ENCODE measurements around the gene DHRS2.

DNA sequence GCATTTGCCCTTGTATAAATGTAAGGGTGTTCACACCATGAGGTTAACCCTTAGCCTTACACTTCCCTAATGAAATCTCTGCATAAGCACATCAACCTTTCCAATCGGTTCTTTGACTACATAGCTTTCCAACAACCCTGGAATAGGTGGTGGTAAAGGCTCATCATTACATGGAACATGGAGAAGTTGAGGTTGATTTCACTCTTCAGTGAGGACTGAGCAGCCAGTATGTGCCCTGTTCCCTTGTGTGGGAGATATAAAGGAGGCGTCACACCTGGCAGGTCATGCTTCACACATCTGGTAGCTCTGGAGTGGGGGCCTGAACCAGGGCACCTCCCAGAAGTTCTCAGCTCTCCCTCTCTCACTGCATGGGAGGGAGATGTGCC is 35.8 kb upstream of the DHRS2 start:
- TF ChIP-seq, protein P1, sequence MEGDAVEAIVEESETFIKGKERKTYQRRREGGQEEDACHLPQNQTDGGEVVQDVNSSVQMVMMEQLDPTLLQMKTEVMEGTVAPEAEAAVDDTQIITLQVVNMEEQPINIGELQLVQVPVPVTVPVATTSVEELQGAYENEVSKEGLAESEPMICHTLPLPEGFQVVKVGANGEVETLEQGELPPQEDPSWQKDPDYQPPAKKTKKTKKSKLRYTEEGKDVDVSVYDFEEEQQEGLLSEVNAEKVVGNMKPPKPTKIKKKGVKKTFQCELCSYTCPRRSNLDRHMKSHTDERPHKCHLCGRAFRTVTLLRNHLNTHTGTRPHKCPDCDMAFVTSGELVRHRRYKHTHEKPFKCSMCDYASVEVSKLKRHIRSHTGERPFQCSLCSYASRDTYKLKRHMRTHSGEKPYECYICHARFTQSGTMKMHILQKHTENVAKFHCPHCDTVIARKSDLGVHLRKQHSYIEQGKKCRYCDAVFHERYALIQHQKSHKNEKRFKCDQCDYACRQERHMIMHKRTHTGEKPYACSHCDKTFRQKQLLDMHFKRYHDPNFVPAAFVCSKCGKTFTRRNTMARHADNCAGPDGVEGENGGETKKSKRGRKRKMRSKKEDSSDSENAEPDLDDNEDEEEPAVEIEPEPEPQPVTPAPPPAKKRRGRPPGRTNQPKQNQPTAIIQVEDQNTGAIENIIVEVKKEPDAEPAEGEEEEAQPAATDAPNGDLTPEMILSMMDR (IDR thresholded peaks at IDR 0.05), result no peak
- TF ChIP-seq EZH2 (IDR thresholded peaks at IDR 0.05; ENCODE audit: borderline replicate concordance, insufficient read depth, low read depth, low read length, poor library complexity, severe bottlenecking), result no peak
